GM23338 (cell line): ENCODE results near the gene SEC14L3. TPM values are rescaled to one million over a fixed set of nuclear protein-coding genes. Genes with fewer than 3 reads are reported as not detected.

Experiments
- ATAC-seq: fragments of 200-7000 bp; cut with Tn5 transposase; 3 replicates; pipeline ENCODE4 v1.9.1; 2020
- DNase-seq: peaks from one replicate; pipeline ENCODE4 v3.0.0-alpha.2; 2015; ENCODE audit warnings: low spot score
- H2AFZ ChIP-seq: fragments of 200-600 bp; sonication (generic); 2 replicates; pipeline ENCODE4 v1.8.0; 2016; ENCODE audit warnings: antibody characterized with exemption, mild to moderate bottlenecking, moderate library complexity
- H3F3A ChIP-seq: fragments of 200-600 bp; sonication (generic); replicated peaks from 2 replicates; pipeline ENCODE4 v1.8.0; 2017; ENCODE audit warnings: antibody characterized with exemption, mixed run types, low read depth
- H3K27ac ChIP-seq: fragments of 200-600 bp; sonication (generic); 2 replicates; pipeline ENCODE4 v1.6.1; 2016; ENCODE audit warnings: low read depth
- H3K27me3 ChIP-seq: fragments of 200-600 bp; sonication (generic); 2 replicates; pipeline ENCODE4 v1.8.0; 2016; ENCODE audit warnings: mild to moderate bottlenecking, mixed run types, moderate library complexity; ENCODE audit not compliant: insufficient read depth
- H3K36me3 ChIP-seq: fragments of 200-600 bp; sonication (generic); 2 replicates; pipeline ENCODE4 v1.8.0; 2016; ENCODE audit warnings: mild to moderate bottlenecking; ENCODE audit not compliant: insufficient read depth
- H3K4me1 ChIP-seq: fragments of 200-600 bp; sonication (generic); 2 replicates; pipeline ENCODE4 v1.8.0; 2016; ENCODE audit warnings: mild to moderate bottlenecking, moderate library complexity; ENCODE audit not compliant: insufficient read depth
- H3K4me2 ChIP-seq: fragments of 200-600 bp; sonication (generic); 2 replicates; pipeline ENCODE4 v1.7.1; 2017; ENCODE audit warnings: mixed run types
- H3K4me3 ChIP-seq: fragments of 200-600 bp; sonication (generic); 2 replicates; pipeline ENCODE4 v1.6.1; 2016; ENCODE audit warnings: mixed run types
- H3K79me2 ChIP-seq: fragments of 200-600 bp; sonication (generic); replicated peaks from 2 replicates; pipeline ENCODE4 v1.8.0; 2017; ENCODE audit warnings: mild to moderate bottlenecking; ENCODE audit not compliant: insufficient read depth
- H3K9me2 ChIP-seq: fragments of 200-600 bp; sonication (generic); 2 replicates; pipeline ENCODE4 v1.8.0; 2017; ENCODE audit not compliant: insufficient read depth
- H4K20me1 ChIP-seq: fragments of 200-600 bp; sonication (generic); replicated peaks from 2 replicates; pipeline ENCODE4 v1.8.0; 2017; ENCODE audit warnings: mild to moderate bottlenecking; ENCODE audit not compliant: insufficient read depth
- H3K27ac Mint-ChIP-seq: 2 replicates; pipeline ENCODE4 v1.8.0; 2020; ENCODE audit warnings: inconsistent platforms, mild to moderate bottlenecking, moderate library complexity, mixed read lengths
- H3K27me3 Mint-ChIP-seq: 3 replicates; pipeline ENCODE4 v1.8.0; 2022; ENCODE audit warnings: low read depth, mild to moderate bottlenecking, moderate library complexity, mixed read lengths, inconsistent platforms; ENCODE audit not compliant: insufficient read depth, poor library complexity
- H3K36me3 Mint-ChIP-seq: 3 replicates; pipeline ENCODE4 v1.8.0; 2021; ENCODE audit warnings: low read depth, mild to moderate bottlenecking, inconsistent platforms, moderate library complexity, mixed read lengths
- H3K4me1 Mint-ChIP-seq: 3 replicates; pipeline ENCODE4 v1.8.0; 2020; ENCODE audit warnings: mild to moderate bottlenecking, inconsistent platforms, mixed read lengths
- H3K4me3 Mint-ChIP-seq: 3 replicates; pipeline ENCODE4 v1.8.0; 2021; ENCODE audit warnings: moderate library complexity, mild to moderate bottlenecking, inconsistent platforms, mixed read lengths
- H3K9me3 Mint-ChIP-seq: 3 replicates; pipeline ENCODE4 v1.8.0; 2020; ENCODE audit warnings: moderate library complexity, mild to moderate bottlenecking, inconsistent platforms, mixed read lengths
- CREB1 ChIP-seq: fragments of 250-450 bp; sonication (Bioruptor Pico); IDR thresholded peaks from 2 replicates; pipeline ENCODE4 v1.5.0; 2020; ENCODE audit warnings: low read depth, mild to moderate bottlenecking, moderate library complexity
- EZH2 ChIP-seq: fragments of 200-600 bp; sonication (generic); IDR thresholded peaks from one replicate; pipeline ENCODE4 v1.8.0; 2017; ENCODE audit warnings: antibody characterized with exemption, mild to moderate bottlenecking, low read depth; ENCODE audit not compliant: unreplicated experiment
- EZH2phosphoT487 ChIP-seq: fragments of 200-600 bp; sonication (generic); IDR thresholded peaks from one replicate; pipeline ENCODE4 v1.8.1; 2018; ENCODE audit warnings: antibody characterized with exemption; ENCODE audit not compliant: unreplicated experiment
- JUNB ChIP-seq: IDR thresholded peaks from one replicate; pipeline ENCODE4 v1.6.1; 2016; ENCODE audit warnings: antibody characterized with exemption; ENCODE audit not compliant: unreplicated experiment
- POLR2AphosphoS5 ChIP-seq: IDR thresholded peaks from 2 replicates; pipeline ENCODE4 v1.6.1; 2016; ENCODE audit warnings: antibody characterized with exemption, low read depth
- STAT1 ChIP-seq: IDR thresholded peaks from one replicate; pipeline ENCODE4 v1.6.1; 2016; ENCODE audit warnings: antibody characterized with exemption; ENCODE audit not compliant: unreplicated experiment
- ZNF114 ChIP-seq: fragments of 250-450 bp; sonication (Bioruptor Pico); IDR thresholded peaks from 2 replicates; pipeline ENCODE4 v1.5.0; 2020; ENCODE audit warnings: mild to moderate bottlenecking, moderate library complexity
- ZNF331 ChIP-seq: fragments of 250-450 bp; sonication (Bioruptor Pico); IDR thresholded peaks from 2 replicates; pipeline ENCODE4 v1.5.0; 2020; ENCODE audit warnings: low read depth, mild to moderate bottlenecking, moderate library complexity
- polyA plus RNA-seq: library from polyadenylated mRNA; unstranded; fragments of >200 nt; fragmentation: Nextera tagmentation; extraction: Ambion mirVana; gene quantifications from 2 replicates; pipeline ENCODE4 v1.2.1, GENCODE V29; 2016
- total RNA-seq: library from RNA; depleted of rRNA; stranded (reverse); fragments of >200 nt; shearing (Covaris generic); gene quantifications from 2 replicates; pipeline ENCODE4 v1.2.3, GENCODE V29; 2014
- TF ChIP-seq, protein P1 (sequence below): fragments of 250-450 bp; sonication (Bioruptor Pico); IDR thresholded peaks from 2 replicates; pipeline ENCODE4 v1.5.0; 2020; ENCODE audit warnings: mild to moderate bottlenecking, moderate library complexity
- TF ChIP-seq, protein P2 (sequence below): IDR thresholded peaks from 2 replicates; pipeline ENCODE4 v1.6.1; 2016; ENCODE audit warnings: antibody characterized with exemption

SEC14L3 gene
- total and polyA plus RNA-seq, 2 experiments from 2014 or later, result not detected

DNA sequence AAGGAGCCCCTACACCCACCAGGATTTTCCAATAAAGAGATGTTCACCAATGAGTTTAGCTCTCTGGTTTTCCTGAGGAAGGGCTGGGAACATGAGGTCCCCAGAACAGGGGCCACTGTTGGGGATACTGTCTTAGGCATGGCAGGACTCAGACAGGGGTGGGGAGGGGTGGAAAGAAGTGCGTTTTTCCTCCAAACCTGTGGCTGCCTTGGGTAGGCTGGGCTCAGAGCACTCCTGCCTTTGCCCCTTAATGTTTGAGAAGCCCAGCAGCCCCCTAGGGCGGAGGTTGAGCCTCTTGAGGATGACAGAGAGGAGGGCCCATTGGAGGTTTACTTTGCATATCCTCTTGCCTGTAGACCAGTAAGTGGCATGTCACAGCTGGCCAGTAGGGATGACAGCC, 35.6 kb downstream of the SEC14L3 start (continued):
- TF ChIP-seq, protein P1, sequence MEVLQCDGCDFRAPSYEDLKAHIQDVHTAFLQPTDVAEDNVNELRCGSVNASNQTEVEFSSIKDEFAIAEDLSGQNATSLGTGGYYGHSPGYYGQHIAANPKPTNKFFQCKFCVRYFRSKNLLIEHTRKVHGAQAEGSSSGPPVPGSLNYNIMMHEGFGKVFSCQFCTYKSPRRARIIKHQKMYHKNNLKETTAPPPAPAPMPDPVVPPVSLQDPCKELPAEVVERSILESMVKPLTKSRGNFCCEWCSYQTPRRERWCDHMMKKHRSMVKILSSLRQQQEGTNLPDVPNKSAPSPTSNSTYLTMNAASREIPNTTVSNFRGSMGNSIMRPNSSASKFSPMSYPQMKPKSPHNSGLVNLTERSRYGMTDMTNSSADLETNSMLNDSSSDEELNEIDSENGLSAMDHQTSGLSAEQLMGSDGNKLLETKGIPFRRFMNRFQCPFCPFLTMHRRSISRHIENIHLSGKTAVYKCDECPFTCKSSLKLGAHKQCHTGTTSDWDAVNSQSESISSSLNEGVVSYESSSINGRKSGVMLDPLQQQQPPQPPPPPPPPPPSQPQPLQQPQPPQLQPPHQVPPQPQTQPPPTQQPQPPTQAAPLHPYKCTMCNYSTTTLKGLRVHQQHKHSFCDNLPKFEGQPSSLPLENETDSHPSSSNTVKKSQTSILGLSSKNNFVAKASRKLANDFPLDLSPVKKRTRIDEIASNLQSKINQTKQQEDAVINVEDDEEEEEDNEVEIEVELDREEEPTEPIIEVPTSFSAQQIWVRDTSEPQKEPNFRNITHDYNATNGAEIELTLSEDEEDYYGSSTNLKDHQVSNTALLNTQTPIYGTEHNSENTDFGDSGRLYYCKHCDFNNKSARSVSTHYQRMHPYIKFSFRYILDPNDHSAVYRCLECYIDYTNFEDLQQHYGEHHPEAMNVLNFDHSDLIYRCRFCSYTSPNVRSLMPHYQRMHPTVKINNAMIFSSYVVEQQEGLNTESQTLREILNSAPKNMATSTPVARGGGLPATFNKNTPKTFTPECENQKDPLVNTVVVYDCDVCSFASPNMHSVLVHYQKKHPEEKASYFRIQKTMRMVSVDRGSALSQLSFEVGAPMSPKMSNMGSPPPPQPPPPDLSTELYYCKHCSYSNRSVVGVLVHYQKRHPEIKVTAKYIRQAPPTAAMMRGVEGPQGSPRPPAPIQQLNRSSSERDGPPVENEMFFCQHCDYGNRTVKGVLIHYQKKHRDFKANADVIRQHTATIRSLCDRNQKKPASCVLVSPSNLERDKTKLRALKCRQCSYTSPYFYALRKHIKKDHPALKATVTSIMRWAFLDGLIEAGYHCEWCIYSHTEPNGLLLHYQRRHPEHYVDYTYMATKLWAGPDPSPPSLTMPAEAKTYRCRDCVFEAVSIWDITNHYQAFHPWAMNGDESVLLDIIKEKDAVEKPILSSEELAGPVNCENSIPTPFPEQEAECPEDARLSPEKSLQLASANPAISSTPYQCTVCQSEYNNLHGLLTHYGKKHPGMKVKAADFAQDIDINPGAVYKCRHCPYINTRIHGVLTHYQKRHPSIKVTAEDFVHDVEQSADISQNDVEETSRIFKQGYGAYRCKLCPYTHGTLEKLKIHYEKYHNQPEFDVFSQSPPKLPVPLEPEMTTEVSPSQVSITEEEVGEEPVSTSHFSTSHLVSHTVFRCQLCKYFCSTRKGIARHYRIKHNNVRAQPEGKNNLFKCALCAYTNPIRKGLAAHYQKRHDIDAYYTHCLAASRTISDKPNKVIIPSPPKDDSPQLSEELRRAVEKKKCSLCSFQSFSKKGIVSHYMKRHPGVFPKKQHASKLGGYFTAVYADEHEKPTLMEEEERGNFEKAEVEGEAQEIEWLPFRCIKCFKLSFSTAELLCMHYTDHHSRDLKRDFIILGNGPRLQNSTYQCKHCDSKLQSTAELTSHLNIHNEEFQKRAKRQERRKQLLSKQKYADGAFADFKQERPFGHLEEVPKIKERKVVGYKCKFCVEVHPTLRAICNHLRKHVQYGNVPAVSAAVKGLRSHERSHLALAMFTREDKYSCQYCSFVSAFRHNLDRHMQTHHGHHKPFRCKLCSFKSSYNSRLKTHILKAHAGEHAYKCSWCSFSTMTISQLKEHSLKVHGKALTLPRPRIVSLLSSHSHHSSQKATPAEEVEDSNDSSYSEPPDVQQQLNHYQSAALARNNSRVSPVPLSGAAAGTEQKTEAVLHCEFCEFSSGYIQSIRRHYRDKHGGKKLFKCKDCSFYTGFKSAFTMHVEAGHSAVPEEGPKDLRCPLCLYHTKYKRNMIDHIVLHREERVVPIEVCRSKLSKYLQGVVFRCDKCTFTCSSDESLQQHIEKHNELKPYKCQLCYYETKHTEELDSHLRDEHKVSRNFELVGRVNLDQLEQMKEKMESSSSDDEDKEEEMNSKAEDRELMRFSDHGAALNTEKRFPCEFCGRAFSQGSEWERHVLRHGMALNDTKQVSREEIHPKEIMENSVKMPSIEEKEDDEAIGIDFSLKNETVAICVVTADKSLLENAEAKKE (CRISPR knock-in tag), result no peak
- TF ChIP-seq ZNF331 (CRISPR knock-in tag), result no peak
- no peak for TF ChIP-seq STAT1
- no peak for TF ChIP-seq CREB1 (CRISPR knock-in tag)
- TF ChIP-seq EZH2, result no peak
- TF ChIP-seq ZNF114 (CRISPR knock-in tag), result no peak
- no peak for TF ChIP-seq EZH2phosphoT487
- TF ChIP-seq POLR2AphosphoS5, result no peak
- TF ChIP-seq JUNB, result no peak

GRCh38 chr22:30435674-30436126, 36.1 kb downstream of the SEC14L3 start:
- no peak overlapping the region for H3K4me2 ChIP-seq
- H3K27me3 ChIP-seq, result no peaks in the 10 kb centered on the region
- H3K9me2 ChIP-seq, result 0 out of 2 replicates have a peak, but pooled peaks cover 4% of the 10 kb centered on the region
- Mint-ChIP-seq H3K9me3 (peaks cover 7% of the 10 kb centered on the region), H3K27me3 (peaks cover 2% of the 10 kb centered on the region), H3K27ac (peak overlapping the region; percentile 53; the same call in 1 of the 2 replicates), H3K4me3 (no peak overlapping the region), H3K36me3 (peaks cover 5% of the 10 kb centered on the region; the same call in 2 of the 3 replicates), H3K4me1 (peaks cover 15% of the 10 kb centered on the region)
- H3K4me3 ChIP-seq, result no peak overlapping the region
- no peak for ATAC-seq
- peak overlapping the region; percentile 66 for H2AFZ ChIP-seq
- H3K36me3 ChIP-seq, result no peaks in the 10 kb centered on the region
- H3F3A ChIP-seq, result peaks cover 3% of the 10 kb centered on the region; the same call in 1 of the 2 replicates
- no peak overlapping the region for H3K27ac ChIP-seq
- DNase-seq, result no peak
- no peaks in the 10 kb centered on the region for H3K4me1 ChIP-seq
- TF ChIP-seq POLR2AphosphoS5, result no peak
- TF ChIP-seq, protein P2, sequence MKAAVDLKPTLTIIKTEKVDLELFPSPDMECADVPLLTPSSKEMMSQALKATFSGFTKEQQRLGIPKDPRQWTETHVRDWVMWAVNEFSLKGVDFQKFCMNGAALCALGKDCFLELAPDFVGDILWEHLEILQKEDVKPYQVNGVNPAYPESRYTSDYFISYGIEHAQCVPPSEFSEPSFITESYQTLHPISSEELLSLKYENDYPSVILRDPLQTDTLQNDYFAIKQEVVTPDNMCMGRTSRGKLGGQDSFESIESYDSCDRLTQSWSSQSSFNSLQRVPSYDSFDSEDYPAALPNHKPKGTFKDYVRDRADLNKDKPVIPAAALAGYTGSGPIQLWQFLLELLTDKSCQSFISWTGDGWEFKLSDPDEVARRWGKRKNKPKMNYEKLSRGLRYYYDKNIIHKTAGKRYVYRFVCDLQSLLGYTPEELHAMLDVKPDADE, result peak; percentile 52; the same call in 1 of the 2 replicates
- H4K20me1 ChIP-seq, result no peaks in the 10 kb centered on the region
- H3K79me2 ChIP-seq, result no peaks in the 10 kb centered on the region
